Measurements from ENCODE around the gene CNTNAP2.
A peak's percentile ranks its signal among the peaks of the same experiment; 100 is the strongest.

Gene CNTNAP2

DNA sequence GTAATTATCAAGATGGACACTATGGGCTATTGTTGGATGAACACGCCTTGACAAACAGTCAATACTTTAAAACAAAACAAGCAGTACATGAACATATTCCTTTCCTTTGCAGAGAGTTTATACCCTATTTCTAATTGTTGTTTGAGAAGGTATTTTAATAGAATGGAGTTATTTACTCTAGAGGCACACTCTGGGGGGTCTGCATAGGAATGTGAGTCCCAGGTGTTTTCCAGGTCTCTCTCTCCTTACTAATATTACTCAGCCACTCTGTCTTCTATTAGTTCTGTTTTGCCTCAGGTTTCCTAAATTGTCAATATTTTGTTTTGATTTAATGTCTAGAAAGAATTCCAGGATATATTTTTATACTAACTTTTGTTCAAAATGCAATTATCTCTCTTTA is 1091.4 kb downstream of the CNTNAP2 start:
- DNase-seq (no peak), ATAC-seq (no peak)
- no peaks in the 10 kb centered on the region for H3K27me3 Mint-ChIP-seq
- no peak overlapping the region for H3K4me3 Mint-ChIP-seq
- H3K9me3 Mint-ChIP-seq, result peaks cover under 1 to 5% of the 10 kb centered on the region in 2 donors
- H3K4me1 Mint-ChIP-seq, result no peaks in the 10 kb centered on the region
- no peak overlapping the region for H3K27ac Mint-ChIP-seq

DNA sequence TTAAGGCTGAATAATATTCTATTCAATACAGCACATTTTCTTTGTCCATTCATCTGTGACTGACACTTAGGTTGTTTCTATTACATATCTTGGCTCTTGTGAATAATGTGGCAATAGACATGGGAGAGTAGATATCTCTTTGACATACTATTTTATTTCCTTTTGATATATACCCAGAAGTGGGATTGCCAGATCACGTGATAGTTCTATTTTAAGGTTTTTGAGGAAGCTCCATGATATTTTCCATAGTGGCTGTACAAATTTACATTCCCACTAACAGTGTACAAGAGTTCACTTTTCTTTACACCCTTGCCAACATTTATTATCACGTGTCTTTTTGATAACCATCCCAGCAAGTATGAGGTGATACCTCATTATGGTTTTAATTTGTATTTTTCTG is 1114.7 kb downstream of the CNTNAP2 start:
- Mint-ChIP-seq H3K27ac (no peak overlapping the region), H3K4me3 (no peak overlapping the region), H3K27me3 (no peaks in the 10 kb centered on the region), H3K9me3 (peaks cover 23 to 39% of the 10 kb centered on the region in 2 donors), H3K4me1 (no peaks in the 10 kb centered on the region)
- ATAC-seq, result no peak
- no peak for DNase-seq

DNA sequence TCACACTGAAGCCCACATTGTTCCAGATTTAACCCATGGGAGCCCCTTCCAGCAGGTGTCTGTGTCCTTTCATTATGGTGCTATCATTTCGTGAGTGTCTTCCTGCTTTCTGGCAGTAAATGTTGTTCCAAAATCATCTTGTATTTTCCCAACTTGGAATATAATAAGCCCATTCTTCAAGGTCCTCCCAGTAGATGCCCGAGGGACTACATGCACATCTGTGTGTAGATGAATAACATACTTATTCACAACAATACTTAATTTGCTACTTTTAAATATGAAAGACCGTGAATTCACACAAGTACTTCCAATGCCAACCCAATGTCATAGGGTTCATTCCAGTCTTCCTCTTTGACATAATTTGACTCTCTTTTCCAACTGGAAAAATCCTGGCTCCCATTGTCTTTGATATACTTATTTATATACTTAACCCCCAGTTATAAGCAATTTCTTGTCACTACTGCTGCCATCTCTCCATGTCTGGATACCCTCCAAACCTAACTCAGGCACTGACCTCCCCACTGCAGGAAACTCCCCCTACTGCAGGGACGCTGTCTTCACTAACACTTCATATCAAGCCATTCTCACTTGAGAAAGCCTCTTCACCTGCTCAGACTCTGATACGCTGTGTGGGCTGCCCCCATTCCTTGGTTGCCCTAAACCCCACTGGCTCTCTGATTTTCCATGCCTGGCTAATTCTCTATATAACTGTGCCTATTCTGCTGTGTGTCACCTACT is 1119.2 kb downstream of the CNTNAP2 start:
- no peaks in the 10 kb centered on the region for H3K27me3 Mint-ChIP-seq
- ATAC-seq, result no peak
- H3K4me3 Mint-ChIP-seq, result no peak overlapping the region
- H3K4me1 Mint-ChIP-seq, result no peaks in the 10 kb centered on the region
- H3K27ac Mint-ChIP-seq, result no peak overlapping the region
- no peak for DNase-seq
- H3K9me3 Mint-ChIP-seq, result peaks cover 5 to 22% of the 10 kb centered on the region in 2 donors

GRCh38 chr7:147240468-147240867 is 1123.9 kb downstream of the CNTNAP2 start:
- Mint-ChIP-seq H3K27me3 (no peaks in the 10 kb centered on the region), H3K27ac (no peak overlapping the region), H3K9me3 (peaks cover 0 to 12% of the 10 kb centered on the region in 2 donors), H3K4me1 (no peaks in the 10 kb centered on the region), H3K4me3 (no peak overlapping the region)
- no peak for DNase-seq
- ATAC-seq, result no peak

DNA sequence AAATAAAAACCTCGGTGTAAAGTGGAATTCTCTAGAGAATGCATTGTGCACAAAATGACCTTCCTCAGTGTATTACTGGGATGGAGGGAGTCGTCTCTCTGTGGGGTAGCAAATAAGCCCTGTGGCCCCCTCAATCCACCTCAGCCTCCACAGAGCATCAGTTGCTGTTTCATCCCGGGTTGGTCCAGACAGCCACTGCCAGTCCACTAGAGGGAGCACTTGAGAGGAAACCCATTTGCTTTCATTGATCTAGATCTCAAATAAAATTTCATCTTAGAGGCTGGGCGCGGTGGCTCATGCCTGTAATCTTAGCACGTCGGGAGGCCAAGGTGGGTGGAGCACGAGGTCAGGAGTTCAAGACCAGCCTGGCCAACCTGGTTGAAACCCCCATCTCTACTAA is 1128.7 kb downstream of the CNTNAP2 start:
- Mint-ChIP-seq H3K27me3 (no peaks in the 10 kb centered on the region), H3K4me3 (no peak overlapping the region), H3K9me3 (no peaks in the 10 kb centered on the region), H3K27ac (no peak overlapping the region), H3K4me1 (no peaks in the 10 kb centered on the region)
- DNase-seq (peak in 1 of 2 donors; percentile 12), ATAC-seq (peak; percentile 45)

GRCh38 chr7:147249956-147250355 is 1133.4 kb downstream of the CNTNAP2 start:
- ATAC-seq (no peak), DNase-seq (no peak)
- no peak overlapping the region for H3K4me3 Mint-ChIP-seq
- H3K27me3 Mint-ChIP-seq, result no peaks in the 10 kb centered on the region
- no peak overlapping the region for H3K27ac Mint-ChIP-seq
- H3K4me1 Mint-ChIP-seq, result no peaks in the 10 kb centered on the region
- no peaks in the 10 kb centered on the region for H3K9me3 Mint-ChIP-seq

DNA sequence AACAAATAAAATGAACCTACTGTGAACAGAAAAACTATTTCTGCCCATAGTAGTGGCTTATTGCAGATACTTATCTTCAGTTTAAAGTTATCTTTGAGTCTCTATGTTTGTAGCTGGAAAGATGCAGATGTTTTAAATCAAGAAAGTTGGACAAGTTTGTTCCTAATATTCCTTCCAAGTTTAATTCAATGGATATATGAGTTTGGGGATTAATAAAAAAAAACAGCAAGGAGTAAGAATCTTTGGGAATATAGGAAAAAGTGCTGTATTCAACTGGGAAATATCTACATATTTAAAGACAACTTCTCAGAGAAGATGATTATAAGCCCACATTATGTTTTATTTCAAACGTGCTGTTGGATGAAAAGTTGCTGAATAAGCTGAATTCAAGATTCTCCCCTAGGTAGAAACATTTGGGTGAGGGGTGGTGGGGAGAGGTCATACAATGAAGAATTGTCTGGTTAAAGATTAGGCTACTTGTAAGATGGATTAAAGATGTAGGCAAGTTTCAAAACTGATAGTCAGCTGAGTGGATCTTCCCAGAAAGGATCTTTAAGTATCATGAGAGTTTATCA is 1135.2 kb downstream of the CNTNAP2 start:
- H3K4me1 Mint-ChIP-seq, result no peaks in the 10 kb centered on the region
- no peak overlapping the region for H3K27ac Mint-ChIP-seq
- peaks cover 0 to 7% of the 10 kb centered on the region in 2 donors for H3K9me3 Mint-ChIP-seq
- DNase-seq (no peak), ATAC-seq (no peak)
- no peak overlapping the region for H3K4me3 Mint-ChIP-seq
- no peaks in the 10 kb centered on the region for H3K27me3 Mint-ChIP-seq

DNA sequence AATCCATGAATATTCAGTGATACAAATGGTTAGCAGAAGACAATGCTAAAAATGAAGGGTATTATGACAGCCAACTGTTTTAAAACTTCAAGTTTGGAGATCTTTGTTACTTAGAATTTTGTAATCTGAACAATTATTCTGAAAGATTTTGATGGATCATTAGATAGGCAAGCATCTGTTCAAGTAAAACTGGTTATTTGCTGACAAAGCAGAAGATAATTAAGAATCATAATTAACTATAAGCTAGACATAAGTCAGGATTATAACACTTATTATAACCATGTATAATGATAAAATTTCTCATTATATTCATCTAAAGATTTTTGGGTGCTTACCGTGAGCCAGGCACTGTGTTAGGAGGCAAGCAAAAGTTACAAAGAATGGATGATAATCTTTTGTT is 1145.1 kb downstream of the CNTNAP2 start:
- H3K4me3 Mint-ChIP-seq, result no peak overlapping the region
- H3K27ac Mint-ChIP-seq, result no peak overlapping the region
- no peaks in the 10 kb centered on the region for H3K27me3 Mint-ChIP-seq
- DNase-seq (no peak), ATAC-seq (no peak)
- H3K4me1 Mint-ChIP-seq, result no peaks in the 10 kb centered on the region
- H3K9me3 Mint-ChIP-seq, result peaks cover 7 to 10% of the 10 kb centered on the region in 2 donors

- ATAC-seq (no peak), DNase-seq (no peak)
- Mint-ChIP-seq H3K27me3 (no peaks in the 10 kb centered on the region), H3K4me3 (no peak overlapping the region), H3K27ac (no peak overlapping the region), H3K9me3 (peaks cover 7 to 10% of the 10 kb centered on the region in 2 donors), H3K4me1 (no peaks in the 10 kb centered on the region)
These were observed 1148.9 kb downstream of the CNTNAP2 start for GRCh38 chr7:147265528-147265927.

DNA sequence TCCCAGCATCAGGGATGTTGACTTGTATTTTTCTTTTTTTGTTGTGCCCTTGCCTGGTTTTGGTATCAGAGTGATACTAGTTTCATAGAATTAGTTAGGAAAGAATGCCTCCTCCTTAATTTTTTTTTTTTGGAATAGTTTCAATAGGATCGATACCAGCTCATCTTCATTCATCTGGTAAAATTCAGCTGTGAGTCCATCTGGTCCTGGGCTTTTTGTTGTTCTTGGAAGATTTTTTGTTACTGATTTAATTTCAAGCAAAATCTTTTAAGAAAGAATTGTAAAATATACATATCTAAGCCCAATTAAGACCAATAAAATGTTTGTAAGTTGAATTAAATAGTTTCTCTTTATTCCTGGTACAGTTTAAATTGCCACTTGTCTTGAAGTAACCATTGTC is 1159.5 kb downstream of the CNTNAP2 start:
- no peaks in the 10 kb centered on the region for H3K4me1 Mint-ChIP-seq
- H3K27me3 Mint-ChIP-seq, result no peaks in the 10 kb centered on the region
- ATAC-seq (no peak), DNase-seq (no peak)
- H3K4me3 Mint-ChIP-seq, result no peak overlapping the region
- peaks cover 10 to 17% of the 10 kb centered on the region in 2 donors for H3K9me3 Mint-ChIP-seq
- no peak overlapping the region for H3K27ac Mint-ChIP-seq

DNA sequence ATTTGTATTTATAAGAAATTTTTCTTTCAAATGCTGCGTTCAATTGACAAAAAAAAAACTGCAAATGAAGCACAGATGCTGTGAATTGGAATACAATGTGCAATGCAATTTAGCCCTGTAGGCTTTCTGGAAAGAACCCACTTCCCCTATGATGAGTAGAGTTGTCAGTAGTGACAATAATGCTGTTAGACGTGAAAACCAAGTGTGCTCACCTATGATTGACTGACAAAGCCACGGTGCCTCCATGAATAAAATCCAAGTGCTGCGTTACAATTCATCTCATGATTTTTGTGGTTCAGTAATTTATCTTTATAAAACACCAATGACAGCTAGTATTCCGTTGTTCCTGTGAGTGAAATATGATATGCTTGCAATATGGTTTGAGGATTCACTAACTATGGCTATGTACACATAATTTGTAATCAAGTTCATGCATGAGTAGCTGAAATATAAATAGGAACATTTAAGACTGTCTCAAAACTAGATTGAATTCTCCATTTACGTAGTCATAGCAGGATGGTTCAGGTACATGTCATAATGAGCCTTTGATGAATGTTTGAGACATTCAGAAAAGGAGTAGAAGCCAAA is 1160.3 kb downstream of the CNTNAP2 start:
- DNase-seq (no peak), ATAC-seq (no peak)
- peaks cover 10 to 12% of the 10 kb centered on the region in 2 donors for H3K9me3 Mint-ChIP-seq
- no peaks in the 10 kb centered on the region for H3K27me3 Mint-ChIP-seq
- H3K4me3 Mint-ChIP-seq, result no peak overlapping the region
- H3K4me1 Mint-ChIP-seq, result no peaks in the 10 kb centered on the region
- no peak overlapping the region for H3K27ac Mint-ChIP-seq

DNA sequence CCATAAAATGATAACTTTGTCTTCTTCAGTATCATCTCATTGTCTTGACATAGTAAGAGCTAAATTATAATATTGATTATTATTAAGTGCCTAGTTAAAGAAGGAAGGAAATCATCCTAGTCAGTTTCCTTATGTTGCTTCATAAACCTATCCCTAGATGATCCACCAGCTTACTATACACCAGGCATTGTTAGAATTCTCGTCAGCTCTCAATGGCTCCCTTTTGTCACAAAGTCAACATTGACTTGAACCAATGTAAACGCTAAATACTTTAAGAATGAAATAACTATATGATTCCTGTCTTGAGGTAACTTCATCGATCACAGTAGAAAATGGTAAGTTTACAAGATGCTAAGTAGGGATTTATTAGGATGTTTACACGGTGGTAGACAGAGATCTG is 1162.9 kb downstream of the CNTNAP2 start:
- no peak for ATAC-seq
- DNase-seq, result no peak
- H3K27ac Mint-ChIP-seq, result no peak overlapping the region
- H3K27me3 Mint-ChIP-seq, result no peaks in the 10 kb centered on the region
- H3K9me3 Mint-ChIP-seq, result peaks cover 10 to 12% of the 10 kb centered on the region in 2 donors
- H3K4me1 Mint-ChIP-seq, result no peaks in the 10 kb centered on the region
- H3K4me3 Mint-ChIP-seq, result no peak overlapping the region

DNA sequence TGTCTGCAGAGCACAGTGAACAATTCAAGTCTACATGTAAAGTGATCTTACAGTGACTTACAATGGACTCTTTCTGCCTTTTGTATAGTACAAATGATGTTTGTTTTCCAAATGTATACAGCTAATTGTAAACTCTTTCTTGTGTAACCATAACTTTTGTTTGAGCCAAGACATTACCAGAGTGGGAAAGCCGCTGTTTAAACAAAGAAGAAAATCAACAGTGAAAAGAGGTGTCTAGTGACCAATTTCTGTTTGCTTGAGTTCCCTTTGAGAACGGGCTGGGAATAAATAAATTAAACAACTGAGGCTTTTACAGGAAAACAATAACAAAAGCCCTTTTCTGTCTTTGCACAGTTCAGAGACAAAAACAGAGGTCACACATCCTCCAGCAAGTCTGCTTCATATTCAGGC is 1163.4 kb downstream of the CNTNAP2 start:
- no peaks in the 10 kb centered on the region for H3K27me3 Mint-ChIP-seq
- no peak for ATAC-seq
- no peak overlapping the region for H3K4me3 Mint-ChIP-seq
- peaks cover 10 to 12% of the 10 kb centered on the region in 2 donors for H3K9me3 Mint-ChIP-seq
- no peak for DNase-seq
- H3K4me1 Mint-ChIP-seq, result no peaks in the 10 kb centered on the region
- H3K27ac Mint-ChIP-seq, result no peak overlapping the region

DNA sequence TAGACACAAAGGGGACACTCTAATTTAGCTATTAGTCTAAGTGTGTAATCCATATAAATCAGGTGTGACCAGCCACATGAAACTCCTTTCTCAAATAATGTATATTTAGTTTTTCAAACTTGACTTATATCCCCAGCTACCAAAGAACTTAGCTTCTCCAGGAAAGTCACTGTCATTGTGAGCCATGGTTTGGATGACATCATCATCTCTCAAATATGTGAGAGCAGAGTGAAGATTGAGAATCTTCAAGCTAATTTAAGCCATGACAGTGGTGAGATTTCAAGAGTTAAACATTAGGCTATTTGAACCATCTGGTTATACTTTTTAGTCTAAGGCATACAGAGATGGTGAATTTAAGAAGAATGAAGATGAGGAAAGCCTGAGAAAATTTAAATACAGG is 1165.6 kb downstream of the CNTNAP2 start:
- H3K4me1 Mint-ChIP-seq, result no peaks in the 10 kb centered on the region
- H3K27me3 Mint-ChIP-seq, result no peaks in the 10 kb centered on the region
- H3K9me3 Mint-ChIP-seq, result no peaks in the 10 kb centered on the region
- no peak overlapping the region for H3K4me3 Mint-ChIP-seq
- DNase-seq (no peak), ATAC-seq (no peak)
- H3K27ac Mint-ChIP-seq, result no peak overlapping the region

- no peaks in the 10 kb centered on the region for H3K27me3 Mint-ChIP-seq
- H3K9me3 Mint-ChIP-seq, result peaks cover 0 to 5% of the 10 kb centered on the region in 2 donors
- no peak overlapping the region for H3K27ac Mint-ChIP-seq
- no peaks in the 10 kb centered on the region for H3K4me1 Mint-ChIP-seq
- ATAC-seq, result no peak
- DNase-seq, result no peak
- H3K4me3 Mint-ChIP-seq, result no peak overlapping the region
These were observed 1179.6 kb downstream of the CNTNAP2 start for GRCh38 chr7:147296201-147296600.

GRCh38 chr7:147296986-147297385 is 1180.4 kb downstream of the CNTNAP2 start:
- H3K27me3 Mint-ChIP-seq, result no peaks in the 10 kb centered on the region
- no peak for DNase-seq
- H3K4me3 Mint-ChIP-seq, result no peak overlapping the region
- H3K4me1 Mint-ChIP-seq, result no peaks in the 10 kb centered on the region
- no peak overlapping the region for H3K27ac Mint-ChIP-seq
- peaks cover 0 to 5% of the 10 kb centered on the region in 2 donors for H3K9me3 Mint-ChIP-seq
- no peak for ATAC-seq
